H1 (cell line): Measurements from ENCODE around the gene GABRG3. TPM values are rescaled to one million over a fixed set of nuclear protein-coding genes. Genes with fewer than 3 reads are reported as not detected.

Experiments used
- CBX5 ChIP-seq: fragments of 300-800, 300-1000 bp; sonication (generic); IDR thresholded peaks from 2 replicates; pipeline ENCODE4 v1.7.1; 2016; ENCODE audit warnings: antibody characterized with exemption, low read length, low read depth
- EGR1 ChIP-seq: IDR thresholded peaks from 2 replicates; pipeline ENCODE4 v1.6.1; 2011; ENCODE audit warnings: low read depth, low read length, borderline replicate concordance
- GTF2F1 ChIP-seq: IDR thresholded peaks from 2 replicates; pipeline ENCODE4 v1.6.1; 2012; ENCODE audit warnings: low read depth, low read length, improper control_type of control experiment, borderline replicate concordance
- PHF8 ChIP-seq: fragments of 200-600 bp; sonication (generic); conservative IDR thresholded peaks from 2 replicates; pipeline ENCODE4 v1.7.1; 2012; ENCODE audit warnings: low read depth, mild to moderate bottlenecking, inconsistent platforms, low read length, moderate library complexity
- POU5F1 ChIP-seq: IDR thresholded peaks from 2 replicates; pipeline ENCODE4 v1.6.1; 2011; ENCODE audit warnings: low read depth, mild to moderate bottlenecking, low read length, moderate library complexity
- RNF2 ChIP-seq: fragments of 200-900, 300-1000 bp; sonication (generic); IDR thresholded peaks from 2 replicates; pipeline ENCODE4 v1.7.1; 2016; ENCODE audit warnings: borderline replicate concordance, low read depth, mild to moderate bottlenecking, antibody characterized with exemption, low read length; ENCODE audit not compliant: poor library complexity, severe bottlenecking; ENCODE audit errors: missing control alignments
- RXRA ChIP-seq: IDR thresholded peaks from 2 replicates; pipeline ENCODE4 v1.6.1; 2011; ENCODE audit warnings: low read depth, mild to moderate bottlenecking, low read length, moderate library complexity; ENCODE audit not compliant: insufficient read depth
- SIRT6 ChIP-seq: IDR thresholded peaks from one replicate; pipeline ENCODE4 v1.7.1; 2012; ENCODE audit warnings: low read length, inconsistent platforms
- TAF7 ChIP-seq: optimal IDR thresholded peaks from 2 replicates; pipeline ENCODE3; 2011; ENCODE audit warnings: low read depth, mild to moderate bottlenecking, inconsistent platforms, low read length, moderate library complexity, borderline replicate concordance
- TCF12 ChIP-seq: IDR thresholded peaks from 2 replicates; pipeline ENCODE4 v1.6.1; 2011; ENCODE audit warnings: low read depth, mild to moderate bottlenecking, low read length
- polyA plus RNA-seq, 7 experiments: library from polyadenylated mRNA; depleted of rRNA in 3 of 7; stranded (reverse) in 5 of 7; unstranded in 2 of 7; fragments of >200 nt in 5 of 7; fragments of 200-250 nt in 2 of 7; gene quantifications; 1 replicate in 5 of 7; 2 replicates in 1 of 7; 4 replicates in 1 of 7; pipeline versions ENCODE4 v1.2.1 to v1.2.3, GENCODE V29; 2011 to 2013; ENCODE audit warnings: missing spikeins in 2 of 7, mixed read lengths in 2 of 7
- total RNA-seq: library from RNA; stranded (reverse); fragmentation: NEBNext Ultra II Directional; extraction: Animal tissue kit (Norgen Biotek cat#: 25700); gene quantifications from 2 replicates; pipeline ENCODE4 v1.2.1, GENCODE V29; 2021
- TF ChIP-seq, protein P1 (sequence below): fragments of 300-600 bp; sonication (generic); IDR thresholded peaks from 2 replicates; pipeline ENCODE4 v1.7.1; 2012; ENCODE audit warnings: low read length, moderate library complexity, mild to moderate bottlenecking, inconsistent platforms; ENCODE audit not compliant: insufficient replicate concordance

GABRG3 gene
- total and polyA plus RNA-seq, 2 of the 8 experiments (the other 6 are each of a cell fraction or from before 2014, with no cell fraction given) = 0.17 to 0.80 TPM

DNA sequence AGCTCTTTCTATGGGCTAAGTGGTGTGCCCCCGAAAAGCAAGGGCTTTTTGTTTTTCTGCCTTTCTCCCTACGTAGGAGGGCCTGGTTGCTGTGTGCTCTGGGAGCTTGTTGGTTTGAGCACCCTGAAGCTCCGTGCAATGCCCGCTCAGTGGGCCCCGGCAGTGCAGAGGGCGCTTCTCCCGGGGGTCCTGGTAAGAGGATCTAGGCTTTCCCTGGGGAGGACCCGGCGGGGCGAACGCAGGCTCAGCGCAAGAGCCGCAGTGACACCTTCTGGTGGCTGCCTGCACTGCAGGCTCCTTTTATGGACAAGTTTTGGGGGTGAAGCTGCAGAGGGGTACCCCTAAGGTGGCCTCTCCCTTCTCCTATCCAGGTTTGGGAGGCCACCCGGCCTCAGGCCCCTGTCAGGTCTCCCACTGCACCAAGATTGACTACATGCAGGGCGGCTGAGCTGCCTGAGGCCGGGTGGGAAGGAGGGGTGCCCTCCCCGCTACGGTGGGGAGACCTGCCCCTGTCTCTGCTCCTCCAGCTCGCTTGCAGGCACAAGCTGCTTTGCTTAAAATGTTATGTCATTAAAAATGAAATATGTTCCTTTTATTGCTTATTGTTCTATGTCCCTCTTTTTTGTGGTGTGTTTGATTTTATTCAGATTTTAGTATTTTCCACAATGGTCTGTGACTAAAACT, 387.9 kb downstream of the GABRG3 start (continued):
- no peak for TF ChIP-seq RXRA
- TF ChIP-seq SIRT6 = no peak
- TF ChIP-seq TCF12 = no peak
- TF ChIP-seq GTF2F1 = no peak
- TF ChIP-seq, protein P1, sequence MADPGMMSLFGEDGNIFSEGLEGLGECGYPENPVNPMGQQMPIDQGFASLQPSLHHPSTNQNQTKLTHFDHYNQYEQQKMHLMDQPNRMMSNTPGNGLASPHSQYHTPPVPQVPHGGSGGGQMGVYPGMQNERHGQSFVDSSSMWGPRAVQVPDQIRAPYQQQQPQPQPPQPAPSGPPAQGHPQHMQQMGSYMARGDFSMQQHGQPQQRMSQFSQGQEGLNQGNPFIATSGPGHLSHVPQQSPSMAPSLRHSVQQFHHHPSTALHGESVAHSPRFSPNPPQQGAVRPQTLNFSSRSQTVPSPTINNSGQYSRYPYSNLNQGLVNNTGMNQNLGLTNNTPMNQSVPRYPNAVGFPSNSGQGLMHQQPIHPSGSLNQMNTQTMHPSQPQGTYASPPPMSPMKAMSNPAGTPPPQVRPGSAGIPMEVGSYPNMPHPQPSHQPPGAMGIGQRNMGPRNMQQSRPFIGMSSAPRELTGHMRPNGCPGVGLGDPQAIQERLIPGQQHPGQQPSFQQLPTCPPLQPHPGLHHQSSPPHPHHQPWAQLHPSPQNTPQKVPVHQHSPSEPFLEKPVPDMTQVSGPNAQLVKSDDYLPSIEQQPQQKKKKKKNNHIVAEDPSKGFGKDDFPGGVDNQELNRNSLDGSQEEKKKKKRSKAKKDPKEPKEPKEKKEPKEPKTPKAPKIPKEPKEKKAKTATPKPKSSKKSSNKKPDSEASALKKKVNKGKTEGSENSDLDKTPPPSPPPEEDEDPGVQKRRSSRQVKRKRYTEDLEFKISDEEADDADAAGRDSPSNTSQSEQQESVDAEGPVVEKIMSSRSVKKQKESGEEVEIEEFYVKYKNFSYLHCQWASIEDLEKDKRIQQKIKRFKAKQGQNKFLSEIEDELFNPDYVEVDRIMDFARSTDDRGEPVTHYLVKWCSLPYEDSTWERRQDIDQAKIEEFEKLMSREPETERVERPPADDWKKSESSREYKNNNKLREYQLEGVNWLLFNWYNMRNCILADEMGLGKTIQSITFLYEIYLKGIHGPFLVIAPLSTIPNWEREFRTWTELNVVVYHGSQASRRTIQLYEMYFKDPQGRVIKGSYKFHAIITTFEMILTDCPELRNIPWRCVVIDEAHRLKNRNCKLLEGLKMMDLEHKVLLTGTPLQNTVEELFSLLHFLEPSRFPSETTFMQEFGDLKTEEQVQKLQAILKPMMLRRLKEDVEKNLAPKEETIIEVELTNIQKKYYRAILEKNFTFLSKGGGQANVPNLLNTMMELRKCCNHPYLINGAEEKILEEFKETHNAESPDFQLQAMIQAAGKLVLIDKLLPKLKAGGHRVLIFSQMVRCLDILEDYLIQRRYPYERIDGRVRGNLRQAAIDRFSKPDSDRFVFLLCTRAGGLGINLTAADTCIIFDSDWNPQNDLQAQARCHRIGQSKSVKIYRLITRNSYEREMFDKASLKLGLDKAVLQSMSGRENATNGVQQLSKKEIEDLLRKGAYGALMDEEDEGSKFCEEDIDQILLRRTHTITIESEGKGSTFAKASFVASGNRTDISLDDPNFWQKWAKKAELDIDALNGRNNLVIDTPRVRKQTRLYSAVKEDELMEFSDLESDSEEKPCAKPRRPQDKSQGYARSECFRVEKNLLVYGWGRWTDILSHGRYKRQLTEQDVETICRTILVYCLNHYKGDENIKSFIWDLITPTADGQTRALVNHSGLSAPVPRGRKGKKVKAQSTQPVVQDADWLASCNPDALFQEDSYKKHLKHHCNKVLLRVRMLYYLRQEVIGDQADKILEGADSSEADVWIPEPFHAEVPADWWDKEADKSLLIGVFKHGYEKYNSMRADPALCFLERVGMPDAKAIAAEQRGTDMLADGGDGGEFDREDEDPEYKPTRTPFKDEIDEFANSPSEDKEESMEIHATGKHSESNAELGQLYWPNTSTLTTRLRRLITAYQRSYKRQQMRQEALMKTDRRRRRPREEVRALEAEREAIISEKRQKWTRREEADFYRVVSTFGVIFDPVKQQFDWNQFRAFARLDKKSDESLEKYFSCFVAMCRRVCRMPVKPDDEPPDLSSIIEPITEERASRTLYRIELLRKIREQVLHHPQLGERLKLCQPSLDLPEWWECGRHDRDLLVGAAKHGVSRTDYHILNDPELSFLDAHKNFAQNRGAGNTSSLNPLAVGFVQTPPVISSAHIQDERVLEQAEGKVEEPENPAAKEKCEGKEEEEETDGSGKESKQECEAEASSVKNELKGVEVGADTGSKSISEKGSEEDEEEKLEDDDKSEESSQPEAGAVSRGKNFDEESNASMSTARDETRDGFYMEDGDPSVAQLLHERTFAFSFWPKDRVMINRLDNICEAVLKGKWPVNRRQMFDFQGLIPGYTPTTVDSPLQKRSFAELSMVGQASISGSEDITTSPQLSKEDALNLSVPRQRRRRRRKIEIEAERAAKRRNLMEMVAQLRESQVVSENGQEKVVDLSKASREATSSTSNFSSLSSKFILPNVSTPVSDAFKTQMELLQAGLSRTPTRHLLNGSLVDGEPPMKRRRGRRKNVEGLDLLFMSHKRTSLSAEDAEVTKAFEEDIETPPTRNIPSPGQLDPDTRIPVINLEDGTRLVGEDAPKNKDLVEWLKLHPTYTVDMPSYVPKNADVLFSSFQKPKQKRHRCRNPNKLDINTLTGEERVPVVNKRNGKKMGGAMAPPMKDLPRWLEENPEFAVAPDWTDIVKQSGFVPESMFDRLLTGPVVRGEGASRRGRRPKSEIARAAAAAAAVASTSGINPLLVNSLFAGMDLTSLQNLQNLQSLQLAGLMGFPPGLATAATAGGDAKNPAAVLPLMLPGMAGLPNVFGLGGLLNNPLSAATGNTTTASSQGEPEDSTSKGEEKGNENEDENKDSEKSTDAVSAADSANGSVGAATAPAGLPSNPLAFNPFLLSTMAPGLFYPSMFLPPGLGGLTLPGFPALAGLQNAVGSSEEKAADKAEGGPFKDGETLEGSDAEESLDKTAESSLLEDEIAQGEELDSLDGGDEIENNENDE = peak; percentile 32
- TF ChIP-seq POU5F1 = no peak
- TF ChIP-seq RNF2 = no peak
- TF ChIP-seq PHF8 = no peak
- no peak for TF ChIP-seq EGR1
- TF ChIP-seq CBX5 = no peak
- no peak for TF ChIP-seq TAF7
